22Rv1 (cell line): ENCODE measurements around the gene TMEM82.

Source experiments
- CTCF ChIP-seq: fragments of 450-650 bp; IDR thresholded peaks from 2 replicates; pipeline ENCODE4 v1.5.1; 2017; ENCODE audit warnings: mild to moderate bottlenecking
- ZFX ChIP-seq: fragments of 450-650 bp; IDR thresholded peaks from 2 replicates; pipeline ENCODE4 v1.6.1; 2017; ENCODE audit warnings: antibody characterized with exemption, borderline replicate concordance

- no peak for TF ChIP-seq CTCF
- no peak for TF ChIP-seq ZFX
These were observed 27.7 kb upstream of the TMEM82 start for GRCh38 chr1:15714406-15715136.
